ENCODE data around the gene IER3IP1.

The IER3IP1 gene

DNA sequence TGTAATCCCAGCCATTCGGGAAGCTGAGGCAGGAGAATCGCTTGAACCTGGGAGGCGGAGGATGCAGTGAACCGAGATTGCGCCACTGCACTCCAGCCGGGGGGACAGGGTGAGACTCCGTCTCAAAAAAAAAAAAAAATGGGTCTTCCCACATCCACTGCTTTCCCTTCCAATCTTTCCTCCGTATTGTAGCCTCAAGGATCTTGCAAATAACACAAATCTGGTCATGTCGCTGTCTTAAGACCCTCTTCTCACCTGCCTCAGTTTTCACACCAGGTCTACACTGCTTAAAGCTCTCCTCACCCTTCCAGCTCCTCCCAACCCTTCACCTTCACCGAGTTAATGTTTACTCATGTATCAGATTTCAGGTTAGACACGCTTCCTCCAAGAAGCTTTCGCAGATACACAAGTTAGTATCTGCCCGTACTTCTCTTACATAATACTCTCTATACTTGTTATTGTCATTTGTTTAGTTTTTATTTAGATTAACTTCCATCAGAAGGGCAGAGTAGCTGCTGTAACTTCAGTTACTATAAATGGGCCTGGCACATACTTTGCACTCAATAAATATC, 1.5 kb downstream of the IER3IP1 start:
- Histone ChIP-seq H3K79me2 (ENCODE audit: insufficient read depth, low read length) (peaks cover 63% of the 10 kb centered on the region), H2AFZ (ENCODE audit: low read length) (no peak overlapping the region)
- TF ChIP-seq, protein P1, sequence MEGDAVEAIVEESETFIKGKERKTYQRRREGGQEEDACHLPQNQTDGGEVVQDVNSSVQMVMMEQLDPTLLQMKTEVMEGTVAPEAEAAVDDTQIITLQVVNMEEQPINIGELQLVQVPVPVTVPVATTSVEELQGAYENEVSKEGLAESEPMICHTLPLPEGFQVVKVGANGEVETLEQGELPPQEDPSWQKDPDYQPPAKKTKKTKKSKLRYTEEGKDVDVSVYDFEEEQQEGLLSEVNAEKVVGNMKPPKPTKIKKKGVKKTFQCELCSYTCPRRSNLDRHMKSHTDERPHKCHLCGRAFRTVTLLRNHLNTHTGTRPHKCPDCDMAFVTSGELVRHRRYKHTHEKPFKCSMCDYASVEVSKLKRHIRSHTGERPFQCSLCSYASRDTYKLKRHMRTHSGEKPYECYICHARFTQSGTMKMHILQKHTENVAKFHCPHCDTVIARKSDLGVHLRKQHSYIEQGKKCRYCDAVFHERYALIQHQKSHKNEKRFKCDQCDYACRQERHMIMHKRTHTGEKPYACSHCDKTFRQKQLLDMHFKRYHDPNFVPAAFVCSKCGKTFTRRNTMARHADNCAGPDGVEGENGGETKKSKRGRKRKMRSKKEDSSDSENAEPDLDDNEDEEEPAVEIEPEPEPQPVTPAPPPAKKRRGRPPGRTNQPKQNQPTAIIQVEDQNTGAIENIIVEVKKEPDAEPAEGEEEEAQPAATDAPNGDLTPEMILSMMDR (conservative IDR thresholded peaks at IDR 0.05; ENCODE audit: low read length) = no peak
- no peak for TF ChIP-seq EZH2phosphoT487 (IDR thresholded peaks at IDR 0.05; ENCODE audit: borderline replicate concordance)

DNA sequence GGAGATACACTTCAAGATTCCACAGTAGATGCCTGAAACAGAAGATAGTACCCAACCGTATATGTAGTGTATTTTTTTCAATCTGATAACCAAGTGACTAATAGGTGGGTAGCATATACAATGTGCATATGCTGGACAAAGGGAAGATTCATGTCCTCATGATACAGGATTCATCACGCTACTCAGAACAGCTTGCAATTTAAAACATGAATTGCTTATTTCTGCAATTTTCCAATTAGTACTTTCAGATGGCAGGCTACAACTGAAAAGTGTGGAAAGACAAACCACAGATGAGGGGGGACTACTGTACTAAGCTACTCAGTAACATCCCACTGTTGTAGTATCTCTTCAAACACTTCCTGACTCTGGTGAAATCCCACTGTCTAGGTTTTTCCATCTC, 3.7 kb downstream of the IER3IP1 start:
- Histone ChIP-seq H4K20me1 (ENCODE audit: insufficient read depth, low read length, poor library complexity, severe bottlenecking) (peaks cover 73% of the 10 kb centered on the region), H3K9ac (ENCODE audit: low read depth, low read length, poor library complexity, severe bottlenecking) (no peak overlapping the region), H2AFZ (ENCODE audit: low read length) (no peak overlapping the region), H3F3A (ENCODE audit: low read depth) (no peaks in the 10 kb centered on the region), H3K79me2 (ENCODE audit: insufficient read depth, low read length) (peaks cover 75% of the 10 kb centered on the region), H3K4me3 (ENCODE audit: low read length, poor library complexity, severe bottlenecking) (peak overlapping the region; percentile 92), H3K9me2 (replicated peaks; ENCODE audit: low read depth, low read length) (no peaks in the 10 kb centered on the region), H3K27me3 (ENCODE audit: insufficient read depth, low read length, poor library complexity, severe bottlenecking) (no peaks in the 10 kb centered on the region), H3K4me1 (ENCODE audit: insufficient read depth, low read length, poor library complexity, severe bottlenecking) (peaks cover 63% of the 10 kb centered on the region), H3K4me2 (ENCODE audit: low read depth, low read length, poor library complexity, severe bottlenecking) (peak overlapping the region; percentile 92), H3K36me3 (ENCODE audit: insufficient read depth, low read length) (no peaks in the 10 kb centered on the region), H3K9me3 (ENCODE audit: insufficient read depth, low read depth, low read length) (no peaks in the 10 kb centered on the region)
- TF ChIP-seq, protein P1 (conservative IDR thresholded peaks at IDR 0.05; ENCODE audit: low read length) = no peak
- TF ChIP-seq EZH2phosphoT487 (IDR thresholded peaks at IDR 0.05; ENCODE audit: borderline replicate concordance) = no peak

More for the DNA sequence above, 1.5 kb downstream of the IER3IP1 start:
- Histone ChIP-seq H3K9me2 (replicated peaks; ENCODE audit: low read depth, low read length) (no peaks in the 10 kb centered on the region), H4K20me1 (ENCODE audit: insufficient read depth, low read length, poor library complexity, severe bottlenecking) (peaks cover 62% of the 10 kb centered on the region), H3K9ac (ENCODE audit: low read depth, low read length, poor library complexity, severe bottlenecking) (peak overlapping the region; percentile 96), H3K36me3 (ENCODE audit: insufficient read depth, low read length) (no peaks in the 10 kb centered on the region), H3K9me3 (ENCODE audit: insufficient read depth, low read depth, low read length) (no peaks in the 10 kb centered on the region), H3K27me3 (ENCODE audit: insufficient read depth, low read length, poor library complexity, severe bottlenecking) (no peaks in the 10 kb centered on the region), H3K4me1 (ENCODE audit: insufficient read depth, low read length, poor library complexity, severe bottlenecking) (peaks cover 47% of the 10 kb centered on the region), H3K4me2 (ENCODE audit: low read depth, low read length, poor library complexity, severe bottlenecking) (peak overlapping the region; percentile 92), H3K4me3 (ENCODE audit: low read length, poor library complexity, severe bottlenecking) (peak overlapping the region; percentile 92), H3F3A (ENCODE audit: low read depth) (no peaks in the 10 kb centered on the region)

DNA sequence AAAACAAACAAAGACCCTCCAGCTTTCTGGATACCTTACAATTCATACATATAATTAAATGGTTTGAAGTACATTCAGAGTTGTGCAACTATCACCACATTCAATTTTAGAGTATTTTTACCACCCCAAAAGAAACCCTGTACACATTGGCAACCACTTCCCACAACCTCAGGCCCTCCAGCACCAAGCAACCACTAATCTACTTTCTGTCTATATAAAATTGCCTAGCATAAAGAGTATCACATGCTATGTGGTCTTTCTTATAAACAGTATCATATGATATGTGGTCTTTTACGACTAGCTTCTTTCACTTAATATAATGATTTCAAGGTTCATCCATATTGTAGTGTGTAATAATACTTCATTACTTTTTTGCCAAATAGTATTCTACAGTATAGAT, 7.3 kb downstream of the IER3IP1 start:
- peak overlapping the region; percentile 45 for H3K4me2 ChIP-seq (ENCODE audit: low read depth, low read length, poor library complexity, severe bottlenecking)
- H3K4me1 ChIP-seq (ENCODE audit: insufficient read depth, low read length, poor library complexity, severe bottlenecking) = peaks cover 76% of the 10 kb centered on the region
- H3K79me2 ChIP-seq (ENCODE audit: insufficient read depth, low read length) = peaks cover 86% of the 10 kb centered on the region
- no peaks in the 10 kb centered on the region for H3K9me3 ChIP-seq (ENCODE audit: insufficient read depth, low read depth, low read length)
- no peaks in the 10 kb centered on the region for H3K27me3 ChIP-seq (ENCODE audit: insufficient read depth, low read length, poor library complexity, severe bottlenecking)
- peak overlapping the region; percentile 7 for H3K4me3 ChIP-seq (ENCODE audit: low read length, poor library complexity, severe bottlenecking)
- H3F3A ChIP-seq (ENCODE audit: low read depth) = no peaks in the 10 kb centered on the region
- H4K20me1 ChIP-seq (ENCODE audit: insufficient read depth, low read length, poor library complexity, severe bottlenecking) = peaks cover 79% of the 10 kb centered on the region
- no peak overlapping the region for H3K9ac ChIP-seq (ENCODE audit: low read depth, low read length, poor library complexity, severe bottlenecking)
- H2AFZ ChIP-seq (ENCODE audit: low read length) = no peak overlapping the region
- TF ChIP-seq, protein P1 (conservative IDR thresholded peaks at IDR 0.05; ENCODE audit: low read length) = no peak
- TF ChIP-seq EZH2phosphoT487 (IDR thresholded peaks at IDR 0.05; ENCODE audit: borderline replicate concordance) = no peak
- no peaks in the 10 kb centered on the region; the same call in 1 of the 2 replicates for H3K36me3 ChIP-seq (ENCODE audit: insufficient read depth, low read length)
- H3K9me2 ChIP-seq (replicated peaks; ENCODE audit: low read depth, low read length) = no peaks in the 10 kb centered on the region

Measured in Loucy (cell line).